GM21390 (cell line): ENCODE measurements around the gene EXOSC7.
"Not testable (repeated sequence)": the region's sequence is repeated elsewhere in the genome, so short reads cannot be mapped to it uniquely, and the experiment has no call there.

Source experiments
- ATAC-seq: cut with Tn5 transposase; IDR thresholded peaks from one replicate; pipeline ENCODE4 v1.9.1; 2021; ENCODE audit not compliant: unreplicated experiment

Gene EXOSC7

DNA sequence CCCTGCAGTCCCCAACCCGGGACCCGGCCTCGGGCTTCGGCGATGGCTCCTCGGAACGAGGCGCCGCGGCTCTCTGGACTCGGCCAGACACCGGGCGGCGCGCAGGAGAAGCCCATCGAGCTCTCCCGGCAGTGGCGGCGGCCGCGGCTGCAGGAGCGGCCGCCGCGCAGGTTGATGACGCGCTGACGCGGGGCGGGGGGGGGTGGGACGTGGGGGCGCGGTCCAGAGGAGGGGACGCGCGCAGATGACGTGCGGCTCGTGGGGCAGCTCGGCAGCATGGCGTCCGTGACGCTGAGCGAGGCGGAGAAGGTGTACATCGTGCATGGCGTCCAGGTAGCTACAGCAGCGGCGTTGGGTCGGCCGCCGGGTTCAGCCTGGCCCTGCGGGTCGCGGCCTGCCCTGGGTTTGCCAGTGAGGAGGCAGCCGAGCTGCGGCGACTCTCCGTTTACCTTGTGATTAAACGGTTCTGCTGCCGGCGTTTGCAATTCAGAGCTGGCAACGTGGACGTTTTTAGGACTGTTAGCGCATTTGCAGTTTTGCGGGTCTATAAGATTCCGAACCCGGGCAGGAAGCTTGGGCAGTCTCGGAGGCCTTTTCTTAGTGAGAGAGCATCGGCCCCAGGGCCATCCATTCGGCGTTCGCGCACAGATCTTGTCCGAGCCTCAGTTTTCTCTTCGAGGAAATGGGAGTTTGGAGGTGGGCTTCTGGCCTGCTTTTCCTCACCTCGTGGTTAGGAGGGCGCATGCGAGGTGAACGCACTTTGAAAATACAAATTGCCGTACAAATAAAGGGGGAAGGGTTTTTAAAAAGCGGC lies at the start of gene EXOSC7, which contains the start of gene ZDHHC3:
TSS of gene EXOSC7 (plus strand) at position 243 of the 814 bp plus-strand sequence. CDS start at position 277, 34 bp downstream.
TSS of gene ZDHHC3 (minus strand) at position 173 of the 814 bp plus-strand sequence. CDS start 16,738 bp downstream, outside the sequence.
- ATAC-seq: peak; percentile 76

DNA sequence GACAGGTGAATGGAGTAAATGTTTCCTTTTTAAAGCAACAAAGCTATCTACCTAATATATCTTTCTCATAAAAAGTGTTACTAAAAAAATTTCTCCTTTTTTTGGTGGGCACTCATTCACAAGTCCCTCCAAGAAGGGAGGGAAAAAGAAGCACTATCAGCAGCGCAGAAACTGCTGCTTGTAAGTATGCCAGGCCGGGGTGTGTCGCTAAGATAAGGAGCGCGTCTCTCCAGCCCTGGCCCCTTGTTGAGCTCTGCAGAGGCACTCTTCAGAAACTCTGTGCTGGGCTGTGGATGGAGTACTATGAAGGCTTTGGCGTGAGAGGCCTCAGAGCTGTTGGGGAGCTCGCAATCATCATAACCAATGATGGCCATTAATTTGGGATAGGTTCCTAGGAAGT lies 49.1 kb upstream of the EXOSC7 start:
- ATAC-seq: no peak

GRCh38 chr3:44927371-44927770 lies 48.7 kb upstream of the EXOSC7 start:
- no peak for ATAC-seq

DNA sequence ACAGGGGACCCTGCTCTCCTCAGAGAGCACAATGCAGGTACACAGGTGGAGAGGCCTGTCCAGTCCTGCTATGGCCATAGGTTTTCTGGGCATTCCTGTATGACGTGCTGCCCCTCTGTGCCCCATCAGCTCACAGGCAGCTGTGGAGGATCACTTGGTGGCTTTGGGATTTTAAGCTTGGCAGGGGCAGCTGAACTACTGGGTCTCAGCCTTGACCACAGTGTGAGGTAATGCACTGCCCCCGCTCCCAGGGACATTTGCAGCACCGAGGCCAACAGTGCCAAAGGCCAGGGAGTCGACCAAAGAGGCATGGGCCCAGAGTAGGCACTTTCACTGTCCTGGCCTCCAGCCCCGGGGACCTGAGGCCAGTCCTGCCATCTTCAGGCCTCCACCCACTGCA lies 46.3 kb upstream of the EXOSC7 start:
- ATAC-seq: no peak

DNA sequence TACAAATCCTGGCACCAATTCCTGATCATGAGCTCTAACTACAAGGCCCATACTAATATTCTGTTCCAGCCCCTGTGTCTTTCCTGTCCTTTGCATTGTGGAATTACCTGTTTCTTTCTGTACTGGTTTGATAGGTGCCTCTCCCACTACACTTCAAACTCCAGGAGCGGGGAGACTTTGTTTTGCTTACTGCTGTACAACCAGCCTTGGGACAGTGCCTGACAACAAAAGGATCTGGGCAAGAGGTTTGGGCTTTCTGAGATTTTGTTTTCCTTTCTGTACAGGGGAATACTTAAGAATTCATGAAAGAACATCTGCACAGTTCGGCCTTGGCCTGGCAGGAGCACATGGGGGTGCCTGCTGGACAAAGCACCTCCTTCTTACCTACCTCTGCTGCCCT lies 45.1 kb upstream of the EXOSC7 start:
- no peak for ATAC-seq

GRCh38 chr3:44931791-44932190 lies 44.3 kb upstream of the EXOSC7 start:
- no peak for ATAC-seq

DNA sequence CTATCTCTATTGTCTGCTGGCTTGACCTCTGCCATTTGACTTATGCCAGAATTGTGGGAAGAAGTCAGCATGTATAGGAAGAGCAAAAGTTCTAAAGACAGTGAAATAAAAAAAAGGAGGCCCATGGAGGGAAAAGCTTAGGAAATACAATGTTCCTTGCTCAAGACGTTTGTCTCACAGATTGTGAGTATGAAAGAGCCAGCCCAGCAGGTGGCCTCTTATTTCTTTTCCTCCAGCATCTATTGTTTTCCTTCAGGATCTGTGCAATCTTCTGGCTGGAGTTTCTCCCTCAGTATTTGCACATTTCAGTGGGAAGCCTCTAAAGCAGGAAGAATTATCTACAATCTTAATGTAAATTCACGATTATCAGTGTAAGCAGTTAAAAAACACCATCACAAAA lies 43.8 kb upstream of the EXOSC7 start:
- ATAC-seq: no peak

- no peak for ATAC-seq
These were observed 42.8 kb upstream of the EXOSC7 start for GRCh38 chr3:44932986-44933944.

GRCh38 chr3:44939581-44940036 lies 36.4 kb upstream of the EXOSC7 start:
- no peak for ATAC-seq

DNA sequence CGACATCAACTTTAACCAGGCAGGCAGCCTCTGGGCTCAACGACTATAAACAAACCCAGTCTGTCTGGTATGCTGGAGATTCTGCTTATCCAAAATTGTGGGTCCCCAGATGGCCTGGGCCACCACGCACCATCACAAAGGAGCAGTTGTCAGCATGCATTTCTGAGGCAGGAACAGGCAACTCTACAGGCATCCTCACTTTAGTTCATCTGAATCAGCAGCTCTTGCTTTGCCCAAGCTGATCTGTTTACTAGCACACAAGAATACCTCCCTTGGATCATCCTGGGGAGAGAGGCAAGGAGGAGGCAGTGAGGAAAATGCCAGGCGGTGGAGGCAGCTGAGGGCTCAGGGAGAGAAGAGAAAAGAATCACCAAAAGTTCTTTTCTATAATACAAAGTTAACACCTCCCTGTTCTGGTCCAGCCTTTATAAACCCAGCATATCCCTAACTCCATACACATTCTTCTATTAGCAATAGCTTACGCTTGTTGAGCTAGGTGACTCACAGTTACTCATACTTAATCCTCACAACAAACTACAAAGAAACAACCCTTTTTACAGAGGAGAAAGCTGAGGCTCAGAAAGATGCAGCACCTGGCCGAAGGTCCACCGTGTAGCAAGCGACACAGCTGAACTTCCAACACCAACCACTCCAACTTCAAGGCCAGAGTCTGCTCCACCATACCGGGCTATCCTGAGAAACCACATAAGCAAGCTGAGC lies 33.7 kb upstream of the EXOSC7 start:
- ATAC-seq: no peak

DNA sequence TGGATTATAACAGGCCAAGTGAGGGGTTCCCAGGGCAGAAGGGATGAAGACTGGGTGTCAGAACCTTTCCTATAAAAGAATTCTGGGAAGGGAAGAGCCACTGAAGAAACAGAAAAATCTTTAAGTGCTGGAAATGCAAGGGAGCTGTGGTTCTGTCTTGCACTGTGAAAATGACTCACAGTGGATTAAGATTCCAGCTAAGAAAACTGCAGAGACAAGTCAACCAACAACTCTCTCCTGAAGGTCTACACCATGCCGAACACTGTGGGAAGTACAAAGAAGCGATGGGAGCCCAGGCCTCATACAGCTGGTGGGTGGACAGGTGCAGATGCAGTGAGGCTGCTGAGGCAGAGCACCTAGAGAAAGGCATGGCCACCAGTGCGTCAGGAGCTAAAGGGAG lies 27.8 kb upstream of the EXOSC7 start:
- ATAC-seq: no peak

GRCh38 chr3:44949770-44950169 lies 26.3 kb upstream of the EXOSC7 start:
- ATAC-seq: not testable (repeated sequence)

- ATAC-seq: no peak
These were observed 25.7 kb upstream of the EXOSC7 start for GRCh38 chr3:44950275-44950734.

GRCh38 chr3:44952689-44953088 lies 23.4 kb upstream of the EXOSC7 start:
- no peak for ATAC-seq

GRCh38 chr3:44954304-44954703 lies 21.7 kb upstream of the EXOSC7 start:
- no peak for ATAC-seq

GRCh38 chr3:44954962-44955361 lies 21.1 kb upstream of the EXOSC7 start:
- ATAC-seq: peak; percentile 67

- ATAC-seq: no peak
These were observed 20.1 kb upstream of the EXOSC7 start for GRCh38 chr3:44955917-44956316.

DNA sequence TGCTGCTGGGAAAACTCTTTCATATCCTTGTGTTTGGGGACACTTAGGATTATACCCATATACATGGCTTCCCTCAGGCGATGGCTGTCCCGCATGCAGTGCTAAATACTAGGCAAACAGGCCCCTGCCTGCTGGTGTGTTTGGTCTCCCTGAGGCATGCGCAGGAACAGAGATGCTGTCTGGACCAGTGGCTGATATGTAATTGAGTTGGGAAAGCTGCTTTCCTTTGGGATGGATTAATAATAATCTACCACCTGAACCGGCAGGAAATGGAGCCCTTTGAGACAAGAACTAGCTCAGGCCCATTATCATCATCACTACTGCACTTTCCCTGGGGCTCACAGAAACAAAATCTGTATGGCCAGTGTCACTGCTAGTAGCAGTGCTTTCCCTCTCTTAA lies 18.1 kb upstream of the EXOSC7 start:
- no peak for ATAC-seq

- no peak for ATAC-seq
These were observed 17.7 kb upstream of the EXOSC7 start for GRCh38 chr3:44958386-44958785.

GRCh38 chr3:44960387-44961026 lies 15.5 kb upstream of the EXOSC7 start:
- ATAC-seq: peak; percentile 55
